ENCODE results near the gene CORO7.

CORO7 gene

DNA sequence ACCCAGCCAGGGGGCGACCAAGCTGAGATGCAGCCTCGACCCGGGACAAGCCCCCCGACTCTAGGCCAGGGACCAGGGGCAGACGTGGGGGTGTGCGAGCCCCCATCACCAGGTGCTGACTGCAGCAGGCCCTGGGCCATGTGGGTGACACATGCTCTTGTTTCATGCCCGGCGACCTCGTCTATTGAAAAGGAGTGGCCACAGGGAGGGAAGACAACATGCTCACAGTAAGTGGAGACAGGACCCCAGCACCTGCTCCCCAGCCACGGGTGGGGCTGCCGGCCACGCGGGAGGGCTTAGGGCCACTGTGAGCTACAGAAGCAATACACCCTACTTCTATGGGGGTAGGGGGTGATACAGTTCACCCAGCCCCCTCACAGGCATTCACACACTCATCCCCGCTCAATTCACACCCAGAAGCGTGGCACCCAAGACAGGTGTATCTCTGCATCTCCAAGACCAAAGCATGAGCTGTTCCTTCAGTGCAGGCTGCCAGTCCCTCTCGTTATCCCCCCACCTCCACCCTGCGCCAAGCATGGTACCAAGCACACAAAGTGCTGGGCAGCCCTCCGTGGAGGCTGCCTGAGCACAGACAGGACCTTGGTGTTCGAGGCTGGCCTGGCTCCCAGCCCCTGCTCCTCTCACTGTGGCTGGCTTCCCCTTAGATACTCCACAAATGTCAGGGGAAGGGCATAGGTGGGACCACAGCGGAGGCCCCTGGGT lies 31.2 kb downstream of the CORO7 start:
- H3K9me2 ChIP-seq (replicated peaks; ENCODE audit: control insufficient read depth, low read length): no peaks in the 10 kb centered on the region
- peaks cover 18% of the 10 kb centered on the region for H3K36me3 ChIP-seq (ENCODE audit: control insufficient read depth, low read length)
- H3F3A ChIP-seq (ENCODE audit: control insufficient read depth, insufficient read depth): no peaks in the 10 kb centered on the region
- no peaks in the 10 kb centered on the region for H3K27me3 ChIP-seq (ENCODE audit: control insufficient read depth, low read length)
- no peaks in the 10 kb centered on the region for H3K79me2 ChIP-seq (ENCODE audit: control insufficient read depth, low read length)
- no peaks in the 10 kb centered on the region for H4K20me1 ChIP-seq (ENCODE audit: control insufficient read depth, insufficient read depth, low read depth, low read length)
- no peak overlapping the region for H3K4me2 ChIP-seq (ENCODE audit: low read length)
- no peaks in the 10 kb centered on the region for H3K4me1 ChIP-seq (ENCODE audit: control insufficient read depth, low read length)
- TF ChIP-seq, protein P1, sequence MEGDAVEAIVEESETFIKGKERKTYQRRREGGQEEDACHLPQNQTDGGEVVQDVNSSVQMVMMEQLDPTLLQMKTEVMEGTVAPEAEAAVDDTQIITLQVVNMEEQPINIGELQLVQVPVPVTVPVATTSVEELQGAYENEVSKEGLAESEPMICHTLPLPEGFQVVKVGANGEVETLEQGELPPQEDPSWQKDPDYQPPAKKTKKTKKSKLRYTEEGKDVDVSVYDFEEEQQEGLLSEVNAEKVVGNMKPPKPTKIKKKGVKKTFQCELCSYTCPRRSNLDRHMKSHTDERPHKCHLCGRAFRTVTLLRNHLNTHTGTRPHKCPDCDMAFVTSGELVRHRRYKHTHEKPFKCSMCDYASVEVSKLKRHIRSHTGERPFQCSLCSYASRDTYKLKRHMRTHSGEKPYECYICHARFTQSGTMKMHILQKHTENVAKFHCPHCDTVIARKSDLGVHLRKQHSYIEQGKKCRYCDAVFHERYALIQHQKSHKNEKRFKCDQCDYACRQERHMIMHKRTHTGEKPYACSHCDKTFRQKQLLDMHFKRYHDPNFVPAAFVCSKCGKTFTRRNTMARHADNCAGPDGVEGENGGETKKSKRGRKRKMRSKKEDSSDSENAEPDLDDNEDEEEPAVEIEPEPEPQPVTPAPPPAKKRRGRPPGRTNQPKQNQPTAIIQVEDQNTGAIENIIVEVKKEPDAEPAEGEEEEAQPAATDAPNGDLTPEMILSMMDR (IDR thresholded peaks at IDR 0.05; ENCODE audit: low read depth, low read length, poor library complexity, severe bottlenecking): no peak
- TF ChIP-seq EZH2phosphoT487 (IDR thresholded peaks at IDR 0.05; ENCODE audit: borderline replicate concordance, low read length): no peak
- no peak overlapping the region for H3K27ac ChIP-seq (ENCODE audit: low read depth, low read length)
- H3K4me3 ChIP-seq (ENCODE audit: low read length): no peak overlapping the region
- H3K9me3 ChIP-seq (ENCODE audit: control insufficient read depth, insufficient read depth, low read length): no peaks in the 10 kb centered on the region

DNA sequence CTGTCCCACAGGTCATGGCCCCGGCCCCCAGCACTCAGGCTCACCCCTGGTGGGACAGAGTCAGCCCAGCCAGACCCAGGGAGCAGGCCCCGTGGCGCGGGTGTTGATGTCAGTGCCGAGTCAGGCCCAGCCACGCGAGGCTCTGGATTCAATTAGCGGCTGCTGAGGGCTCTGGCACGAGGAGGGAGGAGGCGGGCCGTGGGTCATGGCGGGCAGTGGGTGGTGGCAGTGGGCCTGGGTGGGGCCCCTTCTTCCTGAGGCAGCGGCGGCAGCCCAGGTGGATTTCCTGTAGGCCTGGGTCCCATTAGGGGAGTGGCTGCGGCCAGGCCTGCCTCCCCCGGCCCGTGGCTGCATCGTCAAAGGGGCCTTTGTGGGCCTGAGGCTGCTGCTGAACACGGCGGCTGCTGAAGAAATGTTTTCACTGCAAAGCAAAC lies 31.9 kb downstream of the CORO7 start:
- no peaks in the 10 kb centered on the region for H3K27me3 ChIP-seq (ENCODE audit: control insufficient read depth, low read length)
- H3F3A ChIP-seq (ENCODE audit: control insufficient read depth, insufficient read depth): no peaks in the 10 kb centered on the region
- TF ChIP-seq EZH2phosphoT487 (IDR thresholded peaks at IDR 0.05; ENCODE audit: borderline replicate concordance, low read length): no peak
- TF ChIP-seq, protein P1 (IDR thresholded peaks at IDR 0.05; ENCODE audit: low read depth, low read length, poor library complexity, severe bottlenecking): no peak
- peaks cover 11% of the 10 kb centered on the region for H3K36me3 ChIP-seq (ENCODE audit: control insufficient read depth, low read length)
- no peaks in the 10 kb centered on the region for H3K79me2 ChIP-seq (ENCODE audit: control insufficient read depth, low read length)
- no peaks in the 10 kb centered on the region for H3K4me1 ChIP-seq (ENCODE audit: control insufficient read depth, low read length)
- no peaks in the 10 kb centered on the region for H3K9me2 ChIP-seq (replicated peaks; ENCODE audit: control insufficient read depth, low read length)
- no peak overlapping the region for H3K4me2 ChIP-seq (ENCODE audit: low read length)
- H3K4me3 ChIP-seq (ENCODE audit: low read length): no peak overlapping the region
- H4K20me1 ChIP-seq (ENCODE audit: control insufficient read depth, insufficient read depth, low read depth, low read length): no peaks in the 10 kb centered on the region
- no peak overlapping the region for H3K27ac ChIP-seq (ENCODE audit: low read depth, low read length)
- no peaks in the 10 kb centered on the region for H3K9me3 ChIP-seq (ENCODE audit: control insufficient read depth, insufficient read depth, low read length)

DNA sequence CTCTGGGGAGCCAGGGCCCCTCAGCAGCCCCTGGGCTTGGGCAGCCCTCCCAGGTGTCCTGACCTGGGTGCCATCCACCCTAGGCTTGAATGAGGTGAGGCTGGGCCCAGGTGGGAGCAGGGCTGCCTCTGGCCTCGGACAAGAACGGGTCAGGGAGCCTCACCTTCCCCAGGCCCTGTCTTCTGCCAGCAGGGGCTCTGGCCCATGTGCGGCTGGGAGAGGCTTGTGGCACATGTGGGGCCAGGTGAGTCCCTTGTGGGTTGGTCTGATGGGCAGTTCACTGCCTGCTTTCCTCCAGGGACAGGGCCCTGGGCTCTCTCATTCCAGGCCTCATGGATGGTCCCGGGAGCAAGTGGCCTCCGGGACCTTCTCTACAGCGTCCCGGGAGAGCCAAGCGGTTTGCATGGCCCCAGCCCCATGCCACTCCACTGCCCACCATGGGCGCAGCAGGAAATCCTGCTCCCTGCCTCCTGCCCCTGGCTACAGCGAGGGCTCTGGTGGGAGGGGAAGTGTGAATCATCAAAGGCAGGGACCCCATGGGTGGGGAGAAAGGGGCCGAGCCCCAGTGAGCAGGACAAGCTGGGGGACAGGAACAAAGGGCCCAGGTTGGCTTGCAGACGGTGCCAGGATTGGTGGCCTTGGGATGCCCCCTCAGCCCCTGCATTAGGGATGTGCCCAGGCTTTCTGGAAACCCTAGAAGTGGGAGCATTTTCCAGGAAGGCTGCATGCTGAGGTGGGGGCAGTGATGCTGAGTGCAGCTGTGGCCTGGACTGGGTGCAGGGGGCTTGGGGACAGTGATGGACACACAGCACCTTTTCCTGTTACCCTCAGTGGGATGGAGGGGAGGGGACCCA lies 32.6 kb downstream of the CORO7 start:
- Histone ChIP-seq H3K27ac (ENCODE audit: low read depth, low read length) (no peak overlapping the region), H3F3A (ENCODE audit: control insufficient read depth, insufficient read depth) (no peaks in the 10 kb centered on the region), H3K36me3 (ENCODE audit: control insufficient read depth, low read length) (peaks cover 7% of the 10 kb centered on the region; the same call in 1 of the 2 replicates), H3K4me2 (ENCODE audit: low read length) (no peak overlapping the region), H3K4me1 (ENCODE audit: control insufficient read depth, low read length) (no peaks in the 10 kb centered on the region), H3K79me2 (ENCODE audit: control insufficient read depth, low read length) (no peaks in the 10 kb centered on the region), H3K9me2 (replicated peaks; ENCODE audit: control insufficient read depth, low read length) (no peaks in the 10 kb centered on the region), H3K4me3 (ENCODE audit: low read length) (no peak overlapping the region), H3K27me3 (ENCODE audit: control insufficient read depth, low read length) (no peaks in the 10 kb centered on the region), H3K9me3 (ENCODE audit: control insufficient read depth, insufficient read depth, low read length) (no peaks in the 10 kb centered on the region), H4K20me1 (ENCODE audit: control insufficient read depth, insufficient read depth, low read depth, low read length) (no peaks in the 10 kb centered on the region)
- no peak for TF ChIP-seq EZH2phosphoT487 (IDR thresholded peaks at IDR 0.05; ENCODE audit: borderline replicate concordance, low read length)
- TF ChIP-seq, protein P1 (IDR thresholded peaks at IDR 0.05; ENCODE audit: low read depth, low read length, poor library complexity, severe bottlenecking): no peak

All from DOHH2 (cell line).